Measurements from ENCODE around the gene COL5A3.

DNA sequence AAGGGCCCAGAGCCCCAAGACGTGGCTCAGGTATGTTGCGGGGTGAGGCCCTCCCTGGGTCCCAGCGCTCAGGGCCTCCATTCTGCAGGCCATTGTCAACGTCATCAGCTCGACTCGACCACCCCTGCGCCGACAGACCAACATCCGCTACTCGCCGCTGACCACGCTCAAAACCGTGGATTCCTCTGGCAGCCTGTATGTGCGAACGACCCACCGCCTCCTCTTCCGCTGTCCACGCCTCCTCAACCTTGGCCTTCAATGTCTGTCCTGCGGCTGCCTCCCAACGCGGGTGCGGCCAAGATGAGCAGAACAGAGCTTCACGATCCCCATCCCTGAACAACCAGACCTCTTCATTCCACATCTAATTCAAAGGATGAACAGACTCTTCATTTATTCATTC lies 11.1 kb upstream of the COL5A3 start:
- TF ChIP-seq, protein P1, sequence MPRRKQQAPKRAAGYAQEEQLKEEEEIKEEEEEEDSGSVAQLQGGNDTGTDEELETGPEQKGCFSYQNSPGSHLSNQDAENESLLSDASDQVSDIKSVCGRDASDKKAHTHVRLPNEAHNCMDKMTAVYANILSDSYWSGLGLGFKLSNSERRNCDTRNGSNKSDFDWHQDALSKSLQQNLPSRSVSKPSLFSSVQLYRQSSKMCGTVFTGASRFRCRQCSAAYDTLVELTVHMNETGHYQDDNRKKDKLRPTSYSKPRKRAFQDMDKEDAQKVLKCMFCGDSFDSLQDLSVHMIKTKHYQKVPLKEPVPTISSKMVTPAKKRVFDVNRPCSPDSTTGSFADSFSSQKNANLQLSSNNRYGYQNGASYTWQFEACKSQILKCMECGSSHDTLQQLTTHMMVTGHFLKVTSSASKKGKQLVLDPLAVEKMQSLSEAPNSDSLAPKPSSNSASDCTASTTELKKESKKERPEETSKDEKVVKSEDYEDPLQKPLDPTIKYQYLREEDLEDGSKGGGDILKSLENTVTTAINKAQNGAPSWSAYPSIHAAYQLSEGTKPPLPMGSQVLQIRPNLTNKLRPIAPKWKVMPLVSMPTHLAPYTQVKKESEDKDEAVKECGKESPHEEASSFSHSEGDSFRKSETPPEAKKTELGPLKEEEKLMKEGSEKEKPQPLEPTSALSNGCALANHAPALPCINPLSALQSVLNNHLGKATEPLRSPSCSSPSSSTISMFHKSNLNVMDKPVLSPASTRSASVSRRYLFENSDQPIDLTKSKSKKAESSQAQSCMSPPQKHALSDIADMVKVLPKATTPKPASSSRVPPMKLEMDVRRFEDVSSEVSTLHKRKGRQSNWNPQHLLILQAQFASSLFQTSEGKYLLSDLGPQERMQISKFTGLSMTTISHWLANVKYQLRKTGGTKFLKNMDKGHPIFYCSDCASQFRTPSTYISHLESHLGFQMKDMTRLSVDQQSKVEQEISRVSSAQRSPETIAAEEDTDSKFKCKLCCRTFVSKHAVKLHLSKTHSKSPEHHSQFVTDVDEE (CRISPR knock-in tag; IDR thresholded peaks at IDR 0.05) = no peak
- TF ChIP-seq, protein P2, sequence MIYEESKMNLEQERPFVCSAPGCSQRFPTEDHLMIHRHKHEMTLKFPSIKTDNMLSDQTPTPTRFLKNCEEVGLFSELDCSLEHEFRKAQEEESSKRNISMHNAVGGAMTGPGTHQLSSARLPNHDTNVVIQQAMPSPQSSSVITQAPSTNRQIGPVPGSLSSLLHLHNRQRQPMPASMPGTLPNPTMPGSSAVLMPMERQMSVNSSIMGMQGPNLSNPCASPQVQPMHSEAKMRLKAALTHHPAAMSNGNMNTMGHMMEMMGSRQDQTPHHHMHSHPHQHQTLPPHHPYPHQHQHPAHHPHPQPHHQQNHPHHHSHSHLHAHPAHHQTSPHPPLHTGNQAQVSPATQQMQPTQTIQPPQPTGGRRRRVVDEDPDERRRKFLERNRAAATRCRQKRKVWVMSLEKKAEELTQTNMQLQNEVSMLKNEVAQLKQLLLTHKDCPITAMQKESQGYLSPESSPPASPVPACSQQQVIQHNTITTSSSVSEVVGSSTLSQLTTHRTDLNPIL (CRISPR knock-in tag; IDR thresholded peaks at IDR 0.05; ENCODE audit: low read depth) = no peak
- TF ChIP-seq SNAI2 (CRISPR knock-in tag; IDR thresholded peaks at IDR 0.05) (no peak), CSDC2 (CRISPR knock-in tag; IDR thresholded peaks at IDR 0.05) (no peak), ZC3H10 (CRISPR knock-in tag; IDR thresholded peaks at IDR 0.05) (no peak)

Measured in SK-N-SH treated with all-trans-retinoic acid at 6 μM for 48 hours (cell line).